Ovary (tissue), 9 donors: ENCODE results near the gene KRT86. TPM values are rescaled to one million over a fixed set of nuclear protein-coding genes. Genes with fewer than 3 reads are reported as not detected.
"Not testable (repeated sequence)": the region's sequence is repeated elsewhere in the genome, so short reads cannot be mapped to it uniquely, and the experiment has no call there.

Source experiments
- DNase-seq, 5 donors: peaks; one replicate each; pipeline ENCODE4 v3.0.0-alpha.2; 2019 to 2020
- H3K27ac ChIP-seq, 2 donors: fragments of 200-600 bp; one replicate each; pipeline versions ENCODE4 v1.5.1 to v1.8.0; 2019 to 2022
- H3K27me3 ChIP-seq: fragments of 200-600 bp; one replicate; pipeline ENCODE4 v1.8.0; 2022
- H3K36me3 ChIP-seq: fragments of 200-600 bp; sonication (generic); one replicate; pipeline ENCODE4 v1.5.1; 2019
- H3K4me1 ChIP-seq: one replicate; pipeline ENCODE4 v1.8.1; 2013; ENCODE audit warnings: mild to moderate bottlenecking, moderate library complexity; ENCODE audit not compliant: insufficient read depth
- H3K4me3 ChIP-seq: fragments of 200-600 bp; sonication (generic); one replicate; pipeline ENCODE4 v1.5.1; 2017
- H3K9me3 ChIP-seq, 2 donors: fragments of 200-600 bp in 1 of 2; sonication (generic) in 1 of 2; one replicate each; pipeline versions ENCODE4 v1.5.1 to v1.8.1; 2013 to 2019; ENCODE audit warnings: mild to moderate bottlenecking in 1 of 2, moderate library complexity in 1 of 2
- EP300 ChIP-seq: sonication (generic); formaldehyde crosslinking; IDR thresholded peaks from one replicate; pipeline ENCODE4 v1.6.1; 2017; ENCODE audit warnings: antibody characterized with exemption
- POLR2A ChIP-seq: fragments of 450-650 bp; IDR thresholded peaks from one replicate; pipeline ENCODE4 v1.6.1; 2017; ENCODE audit warnings: antibody characterized with exemption, mild to moderate bottlenecking, moderate library complexity
- WGBS, 3 donors: extraction: QIAGEN DNeasy Blood & Tissue Kit in 1 of 3; methylation state at CpG; one replicate each; pipeline versions ENCODE4 v1.1.5 to v1.1.7; 2013 to 2017; 5-methylcytosine and 5-hydroxymethylcytosine counted together
- intact Hi-C, 4 donors: fragments of 100-400 bp; cut with DNase I; formaldehyde crosslinking; loops; one replicate each; pipeline versions ENCODE4 v1.11.0 to v1.15.1; 2022 to 2023
- polyA plus RNA-seq, 2 donors: library from polyadenylated mRNA; stranded (reverse); fragments of 200-250 nt in 1 of 2; fragments of 350-450 nt in 1 of 2; fragmentation: Illumina TruSeq in 1 of 2; extraction: RNeasy Lipid Tissue Mini Kit (QIAGEN cat#74804) in 1 of 2; gene quantifications; one replicate each; pipeline ENCODE4 v1.2.3, GENCODE V29; 2013 to 2014
- total RNA-seq, 7 donors: library from RNA; depleted of rRNA in 2 of 7; stranded (reverse); fragments of >200 nt in 2 of 7; fragmentation: NEBNext Ultra II Directional in 3 of 7; extraction: Animal tissue kit (Norgen Biotek cat#: 25700) in 3 of 7; gene quantifications; one replicate each; pipeline versions ENCODE4 v1.1.0 to v1.2.4, GENCODE V29; 2016 to 2023
- TF ChIP-seq, protein P1 (sequence below), 3 donors: fragments of 450-650 bp in 2 of 3; fragments of 200-600 bp in 1 of 3; IDR thresholded peaks; one replicate each; pipeline versions ENCODE4 v1.5.1 to v1.8.0; 2016 to 2022; ENCODE audit warnings: antibody characterized with exemption in 3 of 3, mild to moderate bottlenecking in 1 of 3
- donor health status: DM: no; HTN: no; CAD: no; lungs with moderate emphysema.
- donor health status: DM: no; HTN: no; CAD: no.
- donor health status: Bipolar disorder and iron deficiency.
- donor health status: DM: yes; HTN: yes; CAD: no.
- donor health status: DM: no; HTN: no; CAD: no.
- donor health status: DM: yes; HTN: yes; CAD: no.

The KRT86 gene
- total and polyA plus RNA-seq, 9 donors, result 0.69 TPM; not detected in 8

DNA sequence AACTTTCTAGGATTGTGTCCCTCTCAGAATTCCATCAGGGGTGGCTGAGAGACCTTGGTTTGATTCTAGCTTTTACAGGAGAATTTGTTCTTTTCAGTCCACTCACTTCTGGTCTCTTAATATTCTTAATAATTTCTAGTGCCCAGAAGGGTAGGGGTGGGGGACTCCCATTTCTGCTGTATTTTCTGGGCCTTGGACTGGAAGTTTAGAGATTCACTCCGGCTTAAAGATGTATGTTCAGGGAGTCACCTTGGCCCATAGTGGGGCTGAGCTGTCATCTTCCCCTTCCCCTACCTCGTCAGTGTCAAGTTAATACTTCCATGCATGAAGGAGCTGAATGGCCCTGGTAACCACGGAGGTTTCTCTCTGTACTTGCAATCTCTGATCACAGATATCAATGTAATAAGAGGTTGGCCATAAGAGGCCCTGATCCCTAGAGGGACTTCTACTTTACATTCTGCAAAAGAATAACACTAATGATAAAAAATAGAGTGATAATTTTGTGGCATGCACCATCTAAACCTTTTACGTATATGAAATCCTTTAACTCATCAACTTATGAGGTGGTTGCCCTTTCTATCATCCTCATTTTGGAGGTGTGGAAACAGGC, 10.2 kb downstream of the KRT86 start:
- Histone ChIP-seq H3K27me3 (no peaks in the 10 kb centered on the region), H3K36me3 (no peaks in the 10 kb centered on the region), H3K9me3 (no peaks in the 10 kb centered on the region), H3K4me3 (no peak overlapping the region), H3K27ac (no peak overlapping the region), H3K4me1 (no peaks in the 10 kb centered on the region)
- intact Hi-C loops, result no loop called here
- DNase-seq, result no peak
- WGBS, 3 donors, result 52 to 79% (median 64%) methylated on average over 4 of the region's 4 CpGs
- no peak for TF ChIP-seq EP300
- no peak for TF ChIP-seq POLR2A
- TF ChIP-seq, protein P1, sequence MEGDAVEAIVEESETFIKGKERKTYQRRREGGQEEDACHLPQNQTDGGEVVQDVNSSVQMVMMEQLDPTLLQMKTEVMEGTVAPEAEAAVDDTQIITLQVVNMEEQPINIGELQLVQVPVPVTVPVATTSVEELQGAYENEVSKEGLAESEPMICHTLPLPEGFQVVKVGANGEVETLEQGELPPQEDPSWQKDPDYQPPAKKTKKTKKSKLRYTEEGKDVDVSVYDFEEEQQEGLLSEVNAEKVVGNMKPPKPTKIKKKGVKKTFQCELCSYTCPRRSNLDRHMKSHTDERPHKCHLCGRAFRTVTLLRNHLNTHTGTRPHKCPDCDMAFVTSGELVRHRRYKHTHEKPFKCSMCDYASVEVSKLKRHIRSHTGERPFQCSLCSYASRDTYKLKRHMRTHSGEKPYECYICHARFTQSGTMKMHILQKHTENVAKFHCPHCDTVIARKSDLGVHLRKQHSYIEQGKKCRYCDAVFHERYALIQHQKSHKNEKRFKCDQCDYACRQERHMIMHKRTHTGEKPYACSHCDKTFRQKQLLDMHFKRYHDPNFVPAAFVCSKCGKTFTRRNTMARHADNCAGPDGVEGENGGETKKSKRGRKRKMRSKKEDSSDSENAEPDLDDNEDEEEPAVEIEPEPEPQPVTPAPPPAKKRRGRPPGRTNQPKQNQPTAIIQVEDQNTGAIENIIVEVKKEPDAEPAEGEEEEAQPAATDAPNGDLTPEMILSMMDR (IDR thresholded peaks at IDR 0.05), result no peak

DNA sequence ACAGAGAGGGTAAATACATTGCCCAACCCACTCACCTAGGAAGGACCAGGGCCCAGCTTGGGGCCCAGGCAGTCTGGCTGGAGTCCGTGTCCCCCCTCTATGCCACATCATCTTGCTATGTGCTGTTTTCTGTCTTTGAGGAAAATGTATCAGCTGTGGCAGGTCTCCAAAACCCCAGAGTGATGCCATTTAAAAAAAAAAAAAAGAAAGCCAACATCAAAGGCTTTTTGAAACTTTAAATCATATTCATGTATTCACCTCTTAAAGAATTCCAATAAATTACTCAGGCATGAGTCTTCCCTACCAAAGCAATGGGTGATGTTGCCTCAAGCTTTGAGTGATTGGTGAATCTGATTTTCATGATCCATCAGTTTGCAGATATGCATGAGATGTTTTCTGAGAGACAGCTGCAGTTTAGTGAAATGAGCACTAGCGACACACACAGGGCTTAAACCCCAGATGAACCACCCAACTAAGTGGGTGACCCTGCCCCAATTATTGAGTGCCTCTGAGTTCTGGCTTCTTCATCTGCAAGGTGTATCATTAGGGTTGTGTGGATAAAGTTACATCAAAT, 10.8 kb downstream of the KRT86 start:
- TF ChIP-seq EP300 (no peak), POLR2A (no peak)
- TF ChIP-seq, protein P1 (IDR thresholded peaks at IDR 0.05), result no peak
- no peak overlapping the region for H3K4me3 ChIP-seq
- no peaks in the 10 kb centered on the region for H3K36me3 ChIP-seq
- no peaks in the 10 kb centered on the region for H3K9me3 ChIP-seq
- no peak overlapping the region for H3K27ac ChIP-seq
- H3K27me3 ChIP-seq, result no peaks in the 10 kb centered on the region
- DNase-seq, result no peak
- 86 to 98% (median 92%) methylated on average over 2 of the region's 2 CpGs for WGBS, 3 donors
- no peaks in the 10 kb centered on the region for H3K4me1 ChIP-seq
- intact Hi-C loops, result no loop called here

DNA sequence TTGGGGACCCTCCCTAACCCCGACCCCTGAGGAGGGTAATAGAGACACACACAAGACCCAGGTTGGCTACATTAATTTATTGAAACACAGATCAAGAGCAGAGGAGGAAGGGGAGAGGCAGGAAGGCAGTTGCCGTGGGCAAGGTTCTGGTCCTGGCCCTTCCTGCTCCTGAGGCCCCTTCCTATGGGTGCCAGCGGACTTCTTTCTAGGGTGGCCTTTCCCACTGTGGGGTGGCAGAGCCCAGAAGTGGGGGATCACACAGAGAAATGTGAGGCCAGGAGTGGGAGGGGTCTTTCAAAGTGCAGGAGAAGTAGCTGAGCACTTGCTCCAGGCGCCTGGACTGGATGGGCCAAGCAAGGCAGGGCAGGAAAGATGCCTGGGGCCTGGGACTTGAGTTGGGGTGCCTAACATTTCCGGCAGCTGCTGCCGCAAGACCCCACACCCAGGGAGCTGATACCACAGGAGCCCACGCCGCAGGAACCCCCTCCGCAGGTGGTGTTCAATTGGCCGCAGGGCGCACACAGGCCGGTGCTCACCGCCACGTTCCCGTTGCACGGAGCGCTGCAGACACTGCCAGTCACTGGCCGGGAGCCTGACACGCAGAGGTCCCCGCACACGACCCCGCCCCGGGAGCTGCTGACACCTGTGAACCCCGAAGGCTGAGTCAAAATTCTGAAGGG, 11.5 kb downstream of the KRT86 start:
- Histone ChIP-seq H3K4me3 (no peak overlapping the region), H3K4me1 (no peaks in the 10 kb centered on the region), H3K36me3 (no peaks in the 10 kb centered on the region), H3K27ac (no peak overlapping the region), H3K27me3 (no peaks in the 10 kb centered on the region), H3K9me3 (no peaks in the 10 kb centered on the region)
- DNase-seq, result no peak
- no peak for TF ChIP-seq EP300
- TF ChIP-seq, protein P1 (IDR thresholded peaks at IDR 0.05), result no peak
- intact Hi-C loops, result no loop called here
- WGBS, 3 donors, result 87 to 90% (median 87%) methylated on average over 24 of the region's 24 CpGs

DNA sequence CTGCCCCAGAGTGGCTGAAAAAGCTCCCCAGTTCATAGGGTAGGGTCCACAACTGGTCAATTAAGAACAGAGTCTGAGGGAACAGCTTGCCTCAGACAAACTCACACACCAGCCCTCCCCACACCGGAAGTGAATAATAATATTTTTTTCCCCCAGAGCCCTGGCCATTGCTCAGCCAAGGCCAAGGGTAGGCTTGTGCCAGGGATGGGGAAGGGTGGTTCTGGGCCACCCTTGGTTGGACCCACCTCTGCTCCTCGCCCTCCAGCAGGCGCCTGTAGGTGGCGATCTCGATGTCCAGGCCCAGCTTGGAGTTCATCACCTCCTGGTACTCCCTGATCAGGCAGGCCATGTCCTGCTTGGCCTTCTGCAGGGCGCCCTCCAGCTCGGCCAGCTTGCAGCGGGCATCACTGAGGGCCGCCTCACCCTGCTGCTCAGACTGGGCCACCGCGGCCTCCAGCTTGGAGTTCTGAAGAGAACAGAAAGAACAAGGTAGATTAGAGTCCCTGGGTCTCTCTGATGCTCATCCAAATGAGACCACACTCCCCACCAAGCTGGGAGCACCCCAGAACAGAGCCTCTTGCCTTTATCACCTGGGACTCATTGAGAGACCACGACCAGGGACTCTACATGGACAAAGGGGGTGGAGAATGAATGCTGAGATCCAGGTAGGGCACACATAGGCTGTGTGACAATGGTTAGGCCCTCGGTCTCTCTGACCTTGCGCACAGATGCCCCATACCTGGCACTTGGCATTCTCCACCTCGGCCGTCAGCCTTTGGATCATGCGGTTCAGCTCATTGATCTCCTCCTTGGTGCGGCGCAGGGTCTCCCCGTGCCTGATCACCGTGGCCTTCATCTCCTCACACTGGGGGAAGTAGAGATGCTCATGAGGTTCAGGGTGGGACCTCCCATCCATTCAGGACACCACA, 12.7 kb downstream of the KRT86 start:
- DNase-seq, H3K36me3 ChIP-seq, intact Hi-C loops, H3K4me1 ChIP-seq, H3K9me3 ChIP-seq, H3K27ac ChIP-seq, H3K4me3 ChIP-seq, H3K27me3 ChIP-seq: not testable (repeated sequence)
- 80 to 92% (median 81%) methylated on average over 21 of the region's 21 CpGs for WGBS, 3 donors

DNA sequence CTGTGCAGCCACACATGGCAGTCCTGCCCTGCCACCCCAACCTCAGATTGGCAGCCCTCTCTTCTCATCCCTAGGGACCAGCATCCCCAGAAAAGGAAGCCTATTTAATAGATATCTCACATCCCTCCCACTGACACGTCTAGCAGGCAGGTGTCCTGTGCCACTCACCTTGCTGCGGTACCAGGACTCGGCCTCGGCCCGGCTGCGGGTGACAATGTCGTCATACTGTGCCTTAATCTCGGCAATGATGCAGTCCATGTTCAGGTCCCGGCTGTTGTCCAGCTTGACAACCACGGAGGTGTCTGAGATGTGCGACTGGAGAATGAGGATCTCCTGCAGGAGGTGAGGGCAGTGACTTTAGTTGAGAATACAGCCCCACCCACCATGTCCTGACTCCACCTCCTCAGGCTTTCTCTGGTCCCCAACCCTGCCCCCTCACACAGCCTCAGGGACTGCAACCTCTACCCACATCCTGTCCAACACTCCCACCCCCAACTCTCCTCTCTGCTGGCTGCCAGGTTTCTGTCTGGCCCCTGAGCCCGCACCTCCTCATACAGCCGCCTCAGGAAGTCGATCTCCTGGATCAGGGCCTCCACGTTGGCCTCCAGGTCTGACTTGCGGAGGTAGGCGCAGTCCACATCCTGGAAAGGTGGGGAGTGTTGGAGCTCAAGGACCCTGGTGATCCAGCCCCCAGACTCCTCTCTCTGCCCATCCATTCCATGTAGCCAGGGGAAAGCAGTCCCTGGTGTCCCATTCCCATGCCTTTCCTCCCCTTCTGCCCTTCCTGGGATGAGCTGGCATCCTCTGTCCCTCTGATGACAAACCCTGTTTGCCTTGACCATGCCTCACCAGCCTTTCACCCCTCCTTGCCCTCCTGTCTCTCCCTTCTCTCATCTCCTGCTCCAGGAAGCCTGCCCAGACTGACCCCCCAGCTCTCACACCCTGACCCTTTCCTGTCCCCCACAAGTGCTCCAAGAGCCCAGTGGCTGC, 13.7 kb downstream of the KRT86 start:
- H3K27me3 ChIP-seq, intact Hi-C loops: not testable (repeated sequence)
- WGBS, 3 donors, result 75 to 84% (median 81%) methylated on average over 17 of the region's 17 CpGs

DNA sequence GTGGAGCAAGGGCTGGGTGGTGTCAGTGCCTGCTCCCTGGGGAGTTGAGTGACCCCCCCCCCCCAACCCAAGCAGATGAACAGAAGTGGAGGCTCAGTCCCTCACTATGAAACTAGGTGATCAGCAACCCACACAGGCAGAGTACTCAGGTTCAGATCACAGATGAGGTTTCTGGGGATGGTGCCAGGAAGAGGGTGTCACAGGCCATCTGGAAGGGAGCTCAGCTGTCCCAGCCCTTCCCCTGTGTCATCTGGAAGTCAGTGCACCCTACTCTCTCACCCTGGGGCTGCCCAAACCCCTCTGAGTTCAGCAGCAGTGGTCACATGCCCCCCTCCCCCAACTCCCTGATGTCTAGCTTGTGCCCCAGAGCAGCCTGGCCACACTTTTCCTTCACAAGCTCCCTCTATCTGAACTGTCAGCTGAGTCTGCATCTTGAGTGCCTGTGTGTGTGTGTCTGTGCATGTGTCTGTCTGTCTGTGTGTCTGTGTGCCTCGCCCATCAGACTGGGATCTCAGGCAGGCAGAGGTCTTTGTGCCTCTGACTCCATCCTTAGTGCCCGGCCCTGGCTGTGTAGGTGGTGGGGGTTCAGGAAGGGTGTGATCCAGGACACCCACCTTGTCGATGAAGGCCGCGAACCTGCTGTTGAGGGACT, 16.2 kb downstream of the KRT86 start:
- intact Hi-C loops, H3K4me1 ChIP-seq, H3K27ac ChIP-seq, DNase-seq, H3K4me3 ChIP-seq, H3K9me3 ChIP-seq, H3K36me3 ChIP-seq, H3K27me3 ChIP-seq: not testable (repeated sequence)
- no CpG with 5 or more reads among the region's 5 CpGs for WGBS, 3 donors

More for the DNA sequence above, 13.7 kb downstream of the KRT86 start:
- not testable (repeated sequence) for H3K27ac ChIP-seq, H3K9me3 ChIP-seq, H3K36me3 ChIP-seq, DNase-seq, H3K4me1 ChIP-seq, H3K4me3 ChIP-seq
